Rectal smooth muscle tissue (tissue), 1 donor: ENCODE data around the gene RBM48.
"Not testable (repeated sequence)": the region's sequence is repeated elsewhere in the genome, so short reads cannot be mapped to it uniquely, and the experiment has no call there.

Experiments used
- H3K27ac ChIP-seq: one replicate; pipeline ENCODE4 v1.7.0; 2013; ENCODE audit warnings: low read depth, low read length, inconsistent platforms
- H3K27me3 ChIP-seq: one replicate; pipeline ENCODE4 v1.7.0; 2013; ENCODE audit warnings: low read length; ENCODE audit not compliant: control insufficient read depth, insufficient read depth
- H3K36me3 ChIP-seq: one replicate; pipeline ENCODE4 v1.7.0; 2013; ENCODE audit warnings: low read length; ENCODE audit not compliant: control insufficient read depth, insufficient read depth
- H3K4me1 ChIP-seq: one replicate; pipeline ENCODE4 v1.7.0; 2013; ENCODE audit warnings: low read length; ENCODE audit not compliant: control insufficient read depth, insufficient read depth
- H3K4me3 ChIP-seq: one replicate; pipeline ENCODE4 v1.7.0; 2013; ENCODE audit warnings: low read length
- H3K9ac ChIP-seq: one replicate; pipeline ENCODE4 v1.7.0; 2013; ENCODE audit warnings: low read length

RBM48 gene

DNA sequence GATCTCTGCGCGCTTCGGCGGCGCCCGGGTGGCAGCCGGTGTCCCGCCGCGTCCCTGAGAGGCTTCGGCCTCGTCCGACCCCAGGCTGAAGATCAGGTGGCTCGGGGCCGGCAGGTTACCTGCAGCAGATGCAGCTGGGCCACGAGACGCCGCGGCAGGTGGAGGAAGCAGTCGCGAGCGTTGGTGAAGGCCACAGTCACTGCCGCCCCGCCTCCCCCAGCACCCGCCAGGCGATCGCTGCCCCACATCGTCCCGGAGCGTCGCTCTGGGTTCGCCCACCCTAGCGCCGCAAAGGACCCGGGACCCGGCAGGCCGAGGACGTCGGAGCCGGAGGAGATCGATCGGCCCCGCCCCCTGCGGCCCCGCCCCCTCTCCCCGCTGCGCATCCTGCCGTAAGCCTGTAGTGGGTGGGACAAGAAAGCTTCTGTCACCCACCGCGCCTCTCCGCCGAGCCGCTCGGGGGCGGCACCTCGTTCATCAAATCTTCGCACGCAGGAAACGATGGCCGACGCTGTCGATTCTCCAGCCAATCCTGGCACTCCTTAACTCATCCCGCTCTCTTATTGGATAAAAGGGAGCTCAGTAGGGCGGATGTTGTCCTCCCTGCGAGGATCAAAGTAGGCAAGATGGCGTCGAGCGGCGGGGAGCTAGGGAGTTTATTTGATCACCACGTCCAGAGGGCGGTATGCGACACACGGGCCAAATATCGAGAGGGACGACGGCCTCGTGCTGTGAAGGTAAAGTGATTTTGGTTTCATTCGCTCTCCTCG is at the start of gene RBM48, which contains the start of gene PEX1:
RBM48 (plus strand) TSS at position 608 of the 770 bp plus-strand sequence; CDS start at position 627, 19 bp downstream.
PEX1 (minus strand) TSS at position 333 of the 770 bp plus-strand sequence; CDS start at position 248, 85 bp downstream.
- Histone ChIP-seq H3K36me3 (peaks cover 16% of the 10 kb centered on the region), H3K27me3 (no peaks in the 10 kb centered on the region), H3K4me1 (no peaks in the 10 kb centered on the region), H3K4me3 (peak within 1 kb of the TSS; percentile 89), H3K27ac (peak within 1 kb of the TSS; percentile 88), H3K9ac (peak within 1 kb of the TSS; percentile 59)

DNA sequence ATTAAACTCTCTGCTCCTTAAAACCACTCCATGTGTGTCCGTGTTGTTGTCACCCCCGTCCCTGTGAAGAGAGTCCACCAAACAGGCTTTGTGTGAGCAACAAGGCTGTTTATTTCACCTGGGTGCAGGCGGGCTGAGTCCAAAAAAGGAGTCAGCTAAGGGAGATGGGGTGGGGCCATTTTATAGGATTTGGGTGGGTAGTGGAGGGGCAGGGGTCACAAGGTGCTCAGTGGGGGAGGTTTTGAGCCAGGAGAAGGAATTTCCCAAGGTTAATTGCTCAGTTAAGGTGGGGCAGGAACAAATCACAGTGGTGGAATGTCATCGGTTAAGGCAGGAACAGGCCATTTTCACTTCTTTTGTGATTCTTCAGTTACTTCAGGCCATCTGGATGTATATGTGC is 49.4 kb upstream of the RBM48 start:
- H3K9ac ChIP-seq, H3K36me3 ChIP-seq, H3K4me1 ChIP-seq, H3K4me3 ChIP-seq, H3K27ac ChIP-seq, H3K27me3 ChIP-seq: not testable (repeated sequence)

DNA sequence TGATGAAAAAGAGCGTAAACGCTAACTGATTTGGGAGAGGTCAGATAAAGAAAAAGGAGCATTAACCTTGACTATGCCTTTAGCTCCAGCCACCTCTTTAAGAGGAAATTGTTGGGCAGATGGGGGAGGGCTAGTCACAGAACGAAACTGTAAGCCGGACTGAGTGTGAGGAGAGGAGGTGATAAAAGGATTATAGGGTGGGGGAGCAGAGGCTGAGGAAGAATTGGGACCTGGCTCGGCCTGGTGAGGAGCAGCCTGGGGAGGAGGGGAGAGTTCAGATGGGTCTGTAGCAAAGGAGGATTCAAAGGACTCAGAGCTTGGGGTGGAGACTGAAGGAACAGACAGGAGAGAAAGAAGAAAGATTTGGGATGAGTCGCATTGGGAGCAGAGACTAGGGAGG is 45.0 kb upstream of the RBM48 start:
- H3K4me1 ChIP-seq, H3K36me3 ChIP-seq, H3K4me3 ChIP-seq, H3K27ac ChIP-seq, H3K27me3 ChIP-seq, H3K9ac ChIP-seq: not testable (repeated sequence)

DNA sequence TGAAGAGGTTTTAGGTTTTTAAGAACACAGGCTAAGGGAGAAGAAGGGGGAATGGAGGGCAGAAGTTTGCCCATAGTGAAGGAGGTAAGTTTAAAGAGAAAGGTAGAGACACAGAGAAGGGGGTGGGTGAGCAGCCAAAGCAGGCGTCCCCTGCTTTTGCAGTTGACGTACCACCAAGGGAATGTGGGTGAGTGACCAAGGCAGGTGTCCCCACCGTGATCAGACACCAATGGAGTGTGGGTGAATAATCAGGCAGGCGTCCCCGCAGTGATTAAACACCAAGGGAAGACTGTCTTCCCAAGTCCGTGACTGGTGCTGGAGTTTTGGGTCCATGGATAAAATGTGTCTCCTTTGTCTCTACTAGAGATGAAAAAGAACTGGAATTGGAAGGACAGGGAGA is 44.4 kb upstream of the RBM48 start:
- H3K36me3 ChIP-seq, H3K4me3 ChIP-seq, H3K27ac ChIP-seq, H3K27me3 ChIP-seq, H3K4me1 ChIP-seq, H3K9ac ChIP-seq: not testable (repeated sequence)

GRCh38 chr7:92485267-92485892 is 43.2 kb upstream of the RBM48 start:
- H3K4me3 ChIP-seq = no peak overlapping the region
- peaks cover 6% of the 10 kb centered on the region for H3K36me3 ChIP-seq
- H3K27ac ChIP-seq = no peak overlapping the region
- no peaks in the 10 kb centered on the region for H3K27me3 ChIP-seq
- H3K4me1 ChIP-seq = no peaks in the 10 kb centered on the region
- no peak overlapping the region for H3K9ac ChIP-seq

DNA sequence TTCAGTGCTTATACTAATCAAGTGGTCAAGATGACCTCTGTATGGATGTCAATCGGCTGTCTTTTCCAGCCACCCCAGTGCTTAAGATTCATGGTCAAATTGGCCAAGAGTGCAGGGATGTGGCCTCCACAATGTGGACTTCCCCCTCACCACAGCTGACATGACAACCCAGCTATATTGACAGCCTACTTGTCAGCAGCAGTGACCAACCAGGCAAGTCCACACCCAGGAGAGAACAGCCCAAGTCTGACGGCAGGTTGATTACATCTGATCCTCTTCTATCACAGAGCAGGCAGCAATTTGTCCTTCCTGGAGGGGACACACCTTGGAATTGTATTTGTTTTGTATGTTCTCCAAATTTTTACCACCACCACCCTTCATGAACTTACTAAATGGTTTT is 42.6 kb upstream of the RBM48 start:
- Histone ChIP-seq H3K4me3 (no peak overlapping the region), H3K4me1 (no peaks in the 10 kb centered on the region), H3K36me3 (peaks cover 6% of the 10 kb centered on the region), H3K9ac (no peak overlapping the region), H3K27ac (no peak overlapping the region), H3K27me3 (no peaks in the 10 kb centered on the region)

- no peak overlapping the region for H3K9ac ChIP-seq
- no peak overlapping the region for H3K4me3 ChIP-seq
- peaks cover 9% of the 10 kb centered on the region for H3K36me3 ChIP-seq
- no peaks in the 10 kb centered on the region for H3K4me1 ChIP-seq
- no peaks in the 10 kb centered on the region for H3K27me3 ChIP-seq
- H3K27ac ChIP-seq = no peak overlapping the region
Measured at GRCh38 chr7:92487804-92488203, 40.8 kb upstream of the RBM48 start.

- Histone ChIP-seq H3K4me1 (no peaks in the 10 kb centered on the region), H3K36me3 (peaks cover 14% of the 10 kb centered on the region), H3K27ac (no peak overlapping the region), H3K4me3 (no peak overlapping the region), H3K27me3 (no peaks in the 10 kb centered on the region), H3K9ac (no peak overlapping the region)
Measured at GRCh38 chr7:92489634-92490033, 39.0 kb upstream of the RBM48 start.

DNA sequence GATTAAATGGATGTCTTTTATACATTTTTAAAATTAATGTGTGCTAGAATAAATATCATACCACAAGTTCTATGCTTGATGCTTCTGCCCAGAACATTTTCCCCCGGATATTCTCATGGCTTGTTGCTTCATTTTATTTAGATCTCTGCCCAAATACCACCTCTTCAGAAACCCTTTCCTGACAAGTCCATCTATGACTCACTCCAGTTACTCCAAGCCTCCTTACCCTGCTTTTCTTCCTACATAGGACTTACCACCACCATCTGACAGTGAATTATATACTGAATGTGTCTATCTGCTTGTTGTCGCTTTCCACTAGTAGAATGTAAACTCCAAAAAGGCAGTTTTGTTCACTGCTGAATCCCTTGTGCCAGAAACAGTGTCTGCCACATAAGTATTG is 31.7 kb upstream of the RBM48 start:
- H3K4me1 ChIP-seq = no peaks in the 10 kb centered on the region
- peaks cover 13% of the 10 kb centered on the region for H3K36me3 ChIP-seq
- H3K27me3 ChIP-seq = no peaks in the 10 kb centered on the region
- H3K9ac ChIP-seq = no peak overlapping the region
- H3K27ac ChIP-seq = no peak overlapping the region
- H3K4me3 ChIP-seq = no peak overlapping the region

GRCh38 chr7:92498557-92498956 is 30.0 kb upstream of the RBM48 start:
- no peak overlapping the region for H3K27ac ChIP-seq
- H3K36me3 ChIP-seq = peaks cover 9% of the 10 kb centered on the region
- H3K9ac ChIP-seq = no peak overlapping the region
- no peaks in the 10 kb centered on the region for H3K4me1 ChIP-seq
- H3K27me3 ChIP-seq = no peaks in the 10 kb centered on the region
- H3K4me3 ChIP-seq = no peak overlapping the region

DNA sequence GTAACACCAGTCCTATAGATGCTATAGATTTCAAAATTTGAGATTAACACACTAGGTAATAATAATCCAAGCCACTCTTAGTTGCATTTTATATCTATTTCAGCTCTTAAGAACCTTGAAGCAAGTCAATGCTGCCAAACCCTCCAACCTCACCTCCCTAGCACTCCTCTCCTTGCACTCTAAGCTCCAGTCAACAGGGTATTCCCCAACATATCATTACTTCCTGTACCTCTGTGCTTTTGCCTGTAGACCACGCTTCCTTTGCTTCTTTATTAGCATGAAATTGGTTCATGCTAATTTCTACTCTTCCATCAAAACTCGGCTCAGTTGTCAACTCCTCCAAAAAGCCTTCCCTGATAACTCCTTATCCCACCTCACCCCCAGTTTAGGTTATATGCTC is 24.8 kb upstream of the RBM48 start:
- no peak overlapping the region for H3K4me3 ChIP-seq
- H3K36me3 ChIP-seq = peaks cover 6% of the 10 kb centered on the region
- no peaks in the 10 kb centered on the region for H3K4me1 ChIP-seq

GRCh38 chr7:92504563-92504962 is 24.0 kb upstream of the RBM48 start:
- Histone ChIP-seq H3K36me3 (peaks cover 3% of the 10 kb centered on the region), H3K4me3 (no peak overlapping the region)

More for the DNA sequence above, 24.8 kb upstream of the RBM48 start:
- no peaks in the 10 kb centered on the region for H3K27me3 ChIP-seq
- H3K27ac ChIP-seq = no peak overlapping the region
- no peak overlapping the region for H3K9ac ChIP-seq

DNA sequence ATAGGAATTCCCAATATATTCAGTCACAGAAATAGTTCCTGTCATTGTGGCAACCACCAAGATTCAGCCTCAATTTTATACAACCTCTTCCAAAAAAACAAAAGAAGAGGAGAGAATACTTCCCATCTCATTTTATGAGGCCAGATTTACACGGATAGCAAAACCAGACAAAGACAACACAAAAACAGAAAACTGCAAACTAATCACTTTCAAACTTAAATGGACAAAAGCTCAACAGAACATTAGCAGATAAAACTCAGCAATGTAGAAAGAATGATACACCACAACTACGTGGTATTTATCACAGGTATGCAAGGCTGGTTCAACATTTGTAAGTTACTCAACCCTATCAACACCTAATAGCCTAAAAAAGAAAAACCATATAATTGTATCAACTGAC is 22.2 kb upstream of the RBM48 start:
- H3K9ac ChIP-seq = no peak overlapping the region
- H3K27me3 ChIP-seq = no peaks in the 10 kb centered on the region
- no peak overlapping the region for H3K27ac ChIP-seq
- peaks cover 3% of the 10 kb centered on the region for H3K36me3 ChIP-seq
- H3K4me1 ChIP-seq = no peaks in the 10 kb centered on the region
- H3K4me3 ChIP-seq = no peak overlapping the region

More at GRCh38 chr7:92504563-92504962, 24.0 kb upstream of the RBM48 start:
- H3K9ac ChIP-seq = no peak overlapping the region
- H3K4me1 ChIP-seq = no peaks in the 10 kb centered on the region
- H3K27me3 ChIP-seq = no peaks in the 10 kb centered on the region
- H3K27ac ChIP-seq = no peak overlapping the region
